Astrocyte (in vitro differentiated cells and primary cell): ENCODE data around the gene ATXN8OS.

Source experiments
- CTCF ChIP-seq: IDR thresholded peaks from 2 replicates; pipeline ENCODE4 v1.5.1; 2011; ENCODE audit warnings: low read depth, mild to moderate bottlenecking, inconsistent platforms, low read length, moderate library complexity; ENCODE audit not compliant: insufficient read depth
- EZH2 ChIP-seq: IDR thresholded peaks from 2 replicates; pipeline ENCODE4 v1.6.1; 2012; ENCODE audit warnings: mild to moderate bottlenecking, low read length, inconsistent platforms; ENCODE audit not compliant: insufficient read depth

- TF ChIP-seq EZH2 (no peak), CTCF (no peak)
Measured at GRCh38 chr13:70108356-70109105, 905 bp downstream of the ATXN8OS start, which contains the start of gene KLHL1.
